Vagina (tissue), 2 donors: ENCODE measurements around the gene APBA1.

Source experiments
- POLR2A ChIP-seq, 2 donors: fragments of 450-650 bp; IDR thresholded peaks; one replicate each; pipeline ENCODE4 v1.6.1; 2017; ENCODE audit warnings: antibody characterized with exemption in 2 of 2, mild to moderate bottlenecking in 2 of 2, moderate library complexity in 2 of 2
- POLR2AphosphoS5 ChIP-seq, 2 donors: sonication (generic); formaldehyde crosslinking; IDR thresholded peaks; one replicate each; pipeline ENCODE4 v1.9.0; 2017; ENCODE audit warnings: antibody characterized with exemption in 2 of 2, mild to moderate bottlenecking in 2 of 2, low read depth in 1 of 2; ENCODE audit not compliant: insufficient read depth in 1 of 2
- TF ChIP-seq, protein P1 (sequence below), 3 experiments: fragments of 450-650 bp in 2 of 3; fragments of 200-600 bp in 1 of 3; sonication (generic) in 1 of 3; IDR thresholded peaks; one replicate each; pipeline ENCODE4 v1.5.1; 2017 to 2019; ENCODE audit warnings: antibody characterized with exemption in 3 of 3, mild to moderate bottlenecking in 2 of 3, moderate library complexity in 2 of 3

DNA sequence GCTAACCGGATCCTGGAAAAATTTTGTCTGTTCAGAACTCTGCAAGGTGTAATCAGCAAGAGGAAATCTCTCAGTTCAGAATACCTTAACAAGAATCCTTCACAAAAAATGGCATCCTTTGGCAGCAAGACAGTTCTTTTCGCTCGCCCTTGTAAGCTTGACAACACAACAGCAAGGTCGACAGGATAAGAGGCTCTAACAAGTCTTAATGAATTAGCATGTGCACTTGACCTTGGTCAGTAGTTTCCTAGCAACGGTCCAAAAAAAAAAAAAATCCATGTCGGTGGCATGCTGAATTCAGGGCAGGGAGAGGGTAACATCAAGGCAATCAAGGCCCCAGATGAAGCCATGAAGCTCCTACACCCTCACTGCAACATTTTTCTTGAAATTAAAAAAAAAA, 172.8 kb downstream of the APBA1 start:
- TF ChIP-seq, protein P1, sequence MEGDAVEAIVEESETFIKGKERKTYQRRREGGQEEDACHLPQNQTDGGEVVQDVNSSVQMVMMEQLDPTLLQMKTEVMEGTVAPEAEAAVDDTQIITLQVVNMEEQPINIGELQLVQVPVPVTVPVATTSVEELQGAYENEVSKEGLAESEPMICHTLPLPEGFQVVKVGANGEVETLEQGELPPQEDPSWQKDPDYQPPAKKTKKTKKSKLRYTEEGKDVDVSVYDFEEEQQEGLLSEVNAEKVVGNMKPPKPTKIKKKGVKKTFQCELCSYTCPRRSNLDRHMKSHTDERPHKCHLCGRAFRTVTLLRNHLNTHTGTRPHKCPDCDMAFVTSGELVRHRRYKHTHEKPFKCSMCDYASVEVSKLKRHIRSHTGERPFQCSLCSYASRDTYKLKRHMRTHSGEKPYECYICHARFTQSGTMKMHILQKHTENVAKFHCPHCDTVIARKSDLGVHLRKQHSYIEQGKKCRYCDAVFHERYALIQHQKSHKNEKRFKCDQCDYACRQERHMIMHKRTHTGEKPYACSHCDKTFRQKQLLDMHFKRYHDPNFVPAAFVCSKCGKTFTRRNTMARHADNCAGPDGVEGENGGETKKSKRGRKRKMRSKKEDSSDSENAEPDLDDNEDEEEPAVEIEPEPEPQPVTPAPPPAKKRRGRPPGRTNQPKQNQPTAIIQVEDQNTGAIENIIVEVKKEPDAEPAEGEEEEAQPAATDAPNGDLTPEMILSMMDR (IDR thresholded peaks at IDR 0.05), result no peak
- TF ChIP-seq POLR2AphosphoS5 (IDR thresholded peaks at IDR 0.05; ENCODE audit: insufficient read depth in 1 of 2, low read depth in 1 of 2) (no peak), POLR2A (IDR thresholded peaks at IDR 0.05) (no peak)
